ENCODE measurements around the gene DDX28.

- no peak for TF ChIP-seq CTCF (IDR thresholded peaks at IDR 0.05; ENCODE audit: low read depth, low read length)
- TF ChIP-seq POLR2A (IDR thresholded peaks at IDR 0.05; ENCODE audit: extremely low read depth, insufficient read length), result no peak
- no peak for TF ChIP-seq MAX (IDR thresholded peaks at IDR 0.05; ENCODE audit: low read depth, low read length)
Measured at GRCh38 chr16:67971111-67971510, 51.9 kb downstream of the DDX28 start.

Data from NB4 (cell line).